Left lung (tissue), 14 donors: Measurements from ENCODE around the gene KCNA4. TPM values are rescaled to one million over a fixed set of nuclear protein-coding genes. Genes with fewer than 3 reads are reported as not detected.
A peak's percentile ranks its signal among the peaks of the same experiment; 100 is the strongest.

ENCODE experiments used
- ATAC-seq: fragments of 200-7000 bp; cut with Tn5 transposase; one replicate; pipeline ENCODE4 v1.9.1; 2020; ENCODE audit warnings: moderate library complexity
- DNase-seq, 4 donors: peaks; one replicate each; pipeline ENCODE4 v3.0.0-alpha.2; 2013 to 2020
- H3K27ac ChIP-seq, 2 donors: fragments of 200-600 bp; sonication (generic) in 1 of 2; one replicate each; pipeline versions ENCODE4 v1.5.0 to v1.8.0; 2020 to 2021
- H3K27me3 ChIP-seq, 2 donors: fragments of 200-600 bp; sonication (generic) in 1 of 2; one replicate each; pipeline versions ENCODE4 v1.5.0 to v1.8.0; 2020 to 2021
- H3K36me3 ChIP-seq, 2 donors: fragments of 200-600 bp; sonication (generic) in 1 of 2; one replicate each; pipeline versions ENCODE4 v1.5.0 to v1.8.0; 2020 to 2021
- H3K4me1 ChIP-seq, 2 donors: fragments of 200-600 bp; one replicate each; pipeline ENCODE4 v1.8.0; 2021
- H3K4me3 ChIP-seq, 2 donors: fragments of 200-600 bp; sonication (generic) in 1 of 2; one replicate each; pipeline versions ENCODE4 v1.5.0 to v1.8.0; 2020 to 2021; ENCODE audit warnings: mild to moderate bottlenecking in 1 of 2
- H3K9me3 ChIP-seq, 2 donors: fragments of 200-600 bp; sonication (generic) in 1 of 2; one replicate each; pipeline versions ENCODE4 v1.5.0 to v1.8.0; 2020 to 2021
- intact Hi-C, 2 donors: fragments of 100-400 bp; cut with DNase I; formaldehyde crosslinking; loops; one replicate each; pipeline versions ENCODE4 v1.11.2 to v1.14.2; 2022
- long read RNA-seq, 12 donors: library from polyadenylated mRNA in 2 of 12; unstranded in 2 of 12; transcript quantifications; one replicate each; pipeline ENCODE4 v2.0.0 and lab custom pipeline, GENCODE V29; 2019 to 2026
- polyA plus RNA-seq, 6 donors: library from polyadenylated mRNA; unstranded; fragments of 120-200 nt; gene quantifications; one replicate each; pipeline ENCODE4 v1.2.1, GENCODE V29; 2013; ENCODE audit not compliant: insufficient read length in 6 of 6
- total RNA-seq, 2 donors: library from RNA; stranded (reverse); fragmentation: NEBNext Ultra II Directional; extraction: Animal tissue kit (Norgen Biotek cat#: 25700); gene quantifications; one replicate each; pipeline ENCODE4 v1.2.1, GENCODE V29; 2021
- TF ChIP-seq, protein P1 (sequence below), 2 donors: fragments of 200-600 bp; sonication (generic) in 1 of 2; IDR thresholded peaks; one replicate each; pipeline versions ENCODE4 v1.5.0 to v1.8.0; 2021; ENCODE audit warnings: antibody characterized with exemption in 2 of 2
- donor health status: DM: no; HTN: yes; CAD: no.
- donor health status: DM: no; HTN: no; CAD: no.

The KCNA4 gene
- total RNA-seq (under 1 TPM in 1 of 2 donors, not detected in 1; 0.73 TPM), polyA plus RNA-seq (10 to 100 TPM in 1 of 6 donors, 1 to 10 TPM in 5; 4.5 to 10.8 (median 6.6) TPM)
- long read RNA-seq, donor 1, full-length matches to known transcripts, result 6 of 14 reads
- long read RNA-seq, donor 1, partial matches to known transcripts, result 8 of 14 reads
- long read RNA-seq, donor 1, other reads (novel, unspliced or antisense), result 0 of 14 reads
- long read RNA-seq, donor 2, full-length matches to known transcripts, result 5 of 5 reads
- long read RNA-seq, donor 2, partial matches to known transcripts, result 0 of 5 reads
- long read RNA-seq, donor 2, other reads (novel, unspliced or antisense), result 0 of 5 reads
- long read RNA-seq, donor 3, full-length matches to known transcripts, result 2 of 2 reads
- long read RNA-seq, donor 3, partial matches to known transcripts, result 0 of 2 reads
- long read RNA-seq, donor 3, other reads (novel, unspliced or antisense), result 0 of 2 reads
- long read RNA-seq, donor 4, result 0 reads
- long read RNA-seq, donor 5, full-length matches to known transcripts, result 3 of 3 reads
- long read RNA-seq, donor 5, partial matches to known transcripts, result 0 of 3 reads
- long read RNA-seq, donor 5, other reads (novel, unspliced or antisense), result 0 of 3 reads
- long read RNA-seq, donor 6, full-length matches to known transcripts, result 1 of 1 reads
- long read RNA-seq, donor 6, partial matches to known transcripts, result 0 of 1 reads
- long read RNA-seq, donor 6, other reads (novel, unspliced or antisense), result 0 of 1 reads
- long read RNA-seq, donor 7, full-length matches to known transcripts, result 1 of 1 reads
- long read RNA-seq, donor 7, partial matches to known transcripts, result 0 of 1 reads
- long read RNA-seq, donor 7, other reads (novel, unspliced or antisense), result 0 of 1 reads
- long read RNA-seq, donor 8, full-length matches to known transcripts, result 1 of 1 reads
- long read RNA-seq, donor 8, partial matches to known transcripts, result 0 of 1 reads
- long read RNA-seq, donor 8, other reads (novel, unspliced or antisense), result 0 of 1 reads
- long read RNA-seq, donor 9, result 0 reads
- long read RNA-seq, donor 10, result 0 reads
- long read RNA-seq, donor 11, full-length matches to known transcripts, result 4 of 4 reads
- long read RNA-seq, donor 11, partial matches to known transcripts, result 0 of 4 reads
- long read RNA-seq, donor 11, other reads (novel, unspliced or antisense), result 0 of 4 reads
- long read RNA-seq, donor 12, full-length matches to known transcripts, result 2 of 2 reads
- long read RNA-seq, donor 12, partial matches to known transcripts, result 0 of 2 reads
- long read RNA-seq, donor 12, other reads (novel, unspliced or antisense), result 0 of 2 reads

DNA sequence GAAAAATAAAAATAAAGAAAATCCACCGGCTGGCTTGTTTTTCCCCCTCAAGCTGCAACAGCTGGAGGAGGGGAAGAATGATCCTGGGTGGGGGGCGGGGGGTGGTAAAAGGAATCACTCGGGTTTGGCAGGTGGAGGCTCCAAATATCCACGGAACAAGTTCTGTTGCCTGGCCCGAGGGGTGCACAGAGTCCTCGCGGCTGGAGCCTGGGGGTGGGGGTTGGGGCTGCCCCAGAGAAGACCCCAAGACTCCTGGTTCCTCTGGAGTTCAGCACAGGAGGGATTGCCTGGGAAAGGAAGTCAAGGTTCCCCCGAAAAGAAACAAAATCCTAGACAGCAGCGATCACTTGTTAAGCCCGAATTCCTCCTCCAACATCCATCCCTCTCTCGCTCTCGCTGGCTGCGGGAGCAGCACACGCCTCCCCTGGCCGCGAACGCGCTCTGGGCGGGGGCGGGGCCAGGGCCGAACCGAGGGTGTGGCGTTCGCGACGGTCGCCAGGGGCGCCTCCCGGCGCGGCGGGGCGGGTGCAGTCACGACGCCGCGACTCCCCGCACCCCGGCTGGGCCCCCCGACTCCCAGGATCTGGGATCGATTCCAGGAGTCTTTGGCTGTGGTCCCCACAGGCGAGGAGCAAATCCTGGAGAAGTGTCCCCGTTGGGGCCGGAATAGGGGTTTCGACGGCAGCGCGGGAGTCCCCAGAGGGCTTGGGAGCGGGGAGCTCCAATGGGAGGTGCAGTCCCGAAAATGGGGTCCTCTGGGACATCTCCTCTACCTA, at the start of gene KCNA4:
Gene KCNA4, minus strand, starts transcription at position 443 of the 776 bp plus-strand sequence. CDS start 4,352 bp downstream, outside the sequence.
- ATAC-seq (peak; percentile 92), DNase-seq (peak in 3 of 4 donors; percentile 53 to 79 (median 73))
- Histone ChIP-seq H3K9me3 (no peaks in the 10 kb centered on the region), H3K27ac (no peak within 1 kb of the TSS), H3K27me3 (peaks cover 25 to 55% of the 10 kb centered on the region in 2 donors), H3K4me3 (peak within 1 kb of the TSS; percentile 8 to 10), H3K4me1 (no peaks in the 10 kb centered on the region), H3K36me3 (no peaks in the 10 kb centered on the region)
- intact Hi-C loops, result no loop called here
- TF ChIP-seq, protein P1, sequence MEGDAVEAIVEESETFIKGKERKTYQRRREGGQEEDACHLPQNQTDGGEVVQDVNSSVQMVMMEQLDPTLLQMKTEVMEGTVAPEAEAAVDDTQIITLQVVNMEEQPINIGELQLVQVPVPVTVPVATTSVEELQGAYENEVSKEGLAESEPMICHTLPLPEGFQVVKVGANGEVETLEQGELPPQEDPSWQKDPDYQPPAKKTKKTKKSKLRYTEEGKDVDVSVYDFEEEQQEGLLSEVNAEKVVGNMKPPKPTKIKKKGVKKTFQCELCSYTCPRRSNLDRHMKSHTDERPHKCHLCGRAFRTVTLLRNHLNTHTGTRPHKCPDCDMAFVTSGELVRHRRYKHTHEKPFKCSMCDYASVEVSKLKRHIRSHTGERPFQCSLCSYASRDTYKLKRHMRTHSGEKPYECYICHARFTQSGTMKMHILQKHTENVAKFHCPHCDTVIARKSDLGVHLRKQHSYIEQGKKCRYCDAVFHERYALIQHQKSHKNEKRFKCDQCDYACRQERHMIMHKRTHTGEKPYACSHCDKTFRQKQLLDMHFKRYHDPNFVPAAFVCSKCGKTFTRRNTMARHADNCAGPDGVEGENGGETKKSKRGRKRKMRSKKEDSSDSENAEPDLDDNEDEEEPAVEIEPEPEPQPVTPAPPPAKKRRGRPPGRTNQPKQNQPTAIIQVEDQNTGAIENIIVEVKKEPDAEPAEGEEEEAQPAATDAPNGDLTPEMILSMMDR (IDR thresholded peaks at IDR 0.05), result peak in 1 of 2 donors; percentile 21

DNA sequence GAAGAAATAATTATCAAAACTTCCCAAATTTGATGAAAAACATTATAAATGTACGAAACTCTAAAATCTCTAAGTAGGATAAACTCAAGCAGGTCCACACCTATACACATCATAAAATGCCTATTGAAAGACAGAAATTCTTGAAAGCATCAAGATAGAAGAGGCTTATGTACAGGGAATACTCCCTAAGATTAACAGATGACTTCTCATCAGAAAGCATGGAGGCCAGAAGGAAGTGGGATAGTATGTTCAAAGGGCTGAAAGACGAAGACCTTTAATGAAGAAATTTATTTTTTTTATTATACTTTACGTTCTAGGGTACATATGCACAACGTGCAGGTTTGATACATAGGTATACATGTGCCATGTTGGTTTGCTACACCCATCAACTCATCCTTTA, 45.3 kb upstream of the KCNA4 start:
- H3K27ac ChIP-seq, result no peak overlapping the region
- intact Hi-C loops, result no loop called here
- peaks cover 0 to 48% of the 10 kb centered on the region in 2 donors for H3K9me3 ChIP-seq
- H3K27me3 ChIP-seq, result no peaks in the 10 kb centered on the region
- no peaks in the 10 kb centered on the region for H3K36me3 ChIP-seq
- no peak overlapping the region for H3K4me3 ChIP-seq
- H3K4me1 ChIP-seq, result no peaks in the 10 kb centered on the region
- no peak for ATAC-seq
- no peak for DNase-seq
- TF ChIP-seq, protein P1 (IDR thresholded peaks at IDR 0.05), result no peak

DNA sequence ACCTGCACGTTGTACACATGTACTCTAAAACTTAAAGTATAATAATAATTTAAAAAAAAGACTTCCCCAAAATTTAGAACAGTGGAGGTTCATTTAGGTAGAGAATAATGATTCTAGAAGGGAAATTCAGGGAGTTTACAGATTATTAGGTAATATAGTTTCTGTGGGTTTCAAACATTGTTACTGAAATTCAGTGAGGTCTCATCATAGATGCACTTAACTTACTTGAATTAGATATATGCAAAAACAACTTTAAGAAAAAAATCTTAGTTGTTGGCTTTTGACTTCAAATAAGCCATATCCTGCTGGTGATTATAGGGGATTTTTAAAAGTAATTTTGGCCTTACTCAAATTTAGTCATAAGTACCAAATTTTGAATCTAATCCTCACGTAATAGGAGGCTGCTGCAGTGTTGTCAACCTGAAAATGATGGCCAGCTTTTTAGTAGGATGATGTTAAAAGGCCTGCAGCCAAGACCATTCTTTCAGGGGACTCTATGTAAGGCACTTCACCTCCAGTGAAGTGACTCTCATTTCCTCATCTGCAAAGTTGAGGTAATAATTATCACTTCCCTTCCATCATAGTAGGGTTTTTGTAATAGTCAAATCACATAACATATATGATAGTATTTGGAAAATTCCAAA, 42.5 kb upstream of the KCNA4 start:
- peaks cover 0 to 39% of the 10 kb centered on the region in 2 donors for H3K9me3 ChIP-seq
- intact Hi-C loops, result no loop called here
- H3K4me3 ChIP-seq, result no peak overlapping the region
- no peak for DNase-seq
- ATAC-seq, result no peak
- H3K4me1 ChIP-seq, result no peaks in the 10 kb centered on the region
- no peaks in the 10 kb centered on the region for H3K36me3 ChIP-seq
- no peak overlapping the region for H3K27ac ChIP-seq
- H3K27me3 ChIP-seq, result no peaks in the 10 kb centered on the region
- TF ChIP-seq, protein P1 (IDR thresholded peaks at IDR 0.05), result no peak

DNA sequence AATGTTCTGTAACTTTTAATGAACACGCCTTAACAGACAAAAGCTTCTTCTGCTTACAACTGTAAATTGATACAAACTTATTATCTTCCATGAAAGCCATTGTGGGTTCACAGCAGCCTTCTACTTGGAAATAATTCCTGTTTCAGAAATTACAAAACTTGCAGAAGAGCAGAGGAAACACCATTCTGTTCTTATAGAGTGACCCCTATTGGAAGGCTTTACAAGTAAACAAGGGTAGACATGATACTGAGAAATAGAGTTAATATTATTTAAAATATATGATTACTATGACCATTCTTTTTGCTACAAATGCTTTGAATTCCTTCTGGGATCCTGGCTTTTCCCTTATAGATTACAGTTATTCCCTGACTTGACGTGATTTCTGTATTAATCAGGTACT, 32.4 kb upstream of the KCNA4 start:
- TF ChIP-seq, protein P1 (IDR thresholded peaks at IDR 0.05), result no peak
- no peak for ATAC-seq
- Histone ChIP-seq H3K27ac (no peak overlapping the region), H3K36me3 (no peaks in the 10 kb centered on the region), H3K4me1 (no peaks in the 10 kb centered on the region), H3K9me3 (no peaks in the 10 kb centered on the region), H3K4me3 (no peak overlapping the region), H3K27me3 (no peaks in the 10 kb centered on the region)
- intact Hi-C loops, result no loop called here
- DNase-seq, result no peak
